WTC11 (cell line): ENCODE data around the gene FAT2. TPM values are rescaled to one million over a fixed set of nuclear protein-coding genes. Genes with fewer than 3 reads are reported as not detected.

Source experiments
- ATAC-seq: fragments of 200-7000 bp; cut with Tn5 transposase; 2 replicates; pipeline ENCODE4 v1.10.0; 2021; ENCODE audit warnings: mild to moderate bottlenecking, moderate library complexity
- CTCF ChIA-PET: fragments of 300-600 bp; sonication (Branson Sonifier 250); formaldehyde crosslinking; loops from one replicate; lab custom pipeline; 2021; ENCODE audit warnings: antibody characterized with exemption; lab: Charles Lee
- POLR2A ChIA-PET: fragments of 350-600 bp; sonication (Branson Sonifier 250); formaldehyde crosslinking; loops from one replicate; lab custom pipeline; 2021; ENCODE audit warnings: antibody characterized with exemption; lab: Charles Lee
- DNase-seq: peaks from one replicate; pipeline ENCODE4 v3.0.0; 2021; ENCODE audit warnings: low spot score
- H3K27ac Mint-ChIP-seq: 2 replicates; pipeline ENCODE4 v1.8.0; 2021; ENCODE audit warnings: mixed read lengths
- H3K27me3 Mint-ChIP-seq: 2 replicates; pipeline ENCODE4 v1.8.0; 2021; ENCODE audit warnings: low read depth, mild to moderate bottlenecking, moderate library complexity, mixed read lengths
- H3K36me3 Mint-ChIP-seq: 2 replicates; pipeline ENCODE4 v1.8.0; 2021; ENCODE audit warnings: mixed read lengths
- H3K4me1 Mint-ChIP-seq: 2 replicates; pipeline ENCODE4 v1.8.0; 2022; ENCODE audit warnings: mixed read lengths
- H3K4me3 Mint-ChIP-seq: 2 replicates; pipeline ENCODE4 v1.8.0; 2021; ENCODE audit warnings: mild to moderate bottlenecking, moderate library complexity, mixed read lengths
- H3K9me3 Mint-ChIP-seq: 2 replicates; pipeline ENCODE4 v1.8.0; 2021; ENCODE audit warnings: mixed read lengths
- AR ChIP-seq: fragments of 250-450 bp; sonication (Bioruptor Pico); IDR thresholded peaks from 2 replicates; pipeline ENCODE4 v1.9.0; 2021; ENCODE audit warnings: mild to moderate bottlenecking
- E2F1 ChIP-seq: sonication (generic); formaldehyde crosslinking; IDR thresholded peaks from 2 replicates; pipeline ENCODE4 v1.8.0; 2022; ENCODE audit warnings: mild to moderate bottlenecking, missing genetic modification reagents
- FOXK1 ChIP-seq: sonication (generic); formaldehyde crosslinking; IDR thresholded peaks from 2 replicates; pipeline ENCODE4 v1.8.0; 2022; ENCODE audit warnings: mild to moderate bottlenecking, moderate library complexity, missing genetic modification reagents
- FOXP4 ChIP-seq: sonication (generic); formaldehyde crosslinking; IDR thresholded peaks from 2 replicates; pipeline ENCODE4 v1.8.0; 2022; ENCODE audit warnings: mild to moderate bottlenecking, missing genetic modification reagents
- GABPB1 ChIP-seq: sonication (generic); formaldehyde crosslinking; IDR thresholded peaks from 2 replicates; pipeline ENCODE4 v1.8.1; 2023; ENCODE audit warnings: mild to moderate bottlenecking, missing genetic modification reagents
- IRF1 ChIP-seq: sonication (generic); formaldehyde crosslinking; IDR thresholded peaks from 2 replicates; pipeline ENCODE4 v1.8.0; 2023; ENCODE audit warnings: missing genetic modification reagents
- OVOL2 ChIP-seq: fragments of 250-450 bp; sonication (Bioruptor Pico); IDR thresholded peaks from 2 replicates; pipeline ENCODE4 v1.9.0; 2021; ENCODE audit warnings: mild to moderate bottlenecking, borderline replicate concordance
- RORB ChIP-seq: fragments of 250-450 bp; sonication (Bioruptor Pico); IDR thresholded peaks from 2 replicates; pipeline ENCODE4 v1.9.0; 2021; ENCODE audit warnings: mild to moderate bottlenecking
- SMAD3 ChIP-seq: sonication (generic); formaldehyde crosslinking; IDR thresholded peaks from 2 replicates; pipeline ENCODE4 v1.8.0; 2022; ENCODE audit warnings: missing genetic modification reagents, mild to moderate bottlenecking, borderline replicate concordance
- ZBTB43 ChIP-seq: sonication (generic); formaldehyde crosslinking; IDR thresholded peaks from 2 replicates; pipeline ENCODE4 v1.8.1; 2023; ENCODE audit warnings: mild to moderate bottlenecking, missing genetic modification reagents
- ZMAT4 ChIP-seq: fragments of 250-450 bp; sonication (Bioruptor Pico); IDR thresholded peaks from 2 replicates; pipeline ENCODE4 v1.9.0; 2021; ENCODE audit warnings: mild to moderate bottlenecking
- ZNF512 ChIP-seq: sonication (generic); formaldehyde crosslinking; IDR thresholded peaks from 2 replicates; pipeline ENCODE4 v1.8.1; 2022; ENCODE audit warnings: missing genetic modification reagents, borderline replicate concordance
- ZNF532 ChIP-seq: fragments of 250-450 bp; sonication (Bioruptor Pico); IDR thresholded peaks from 2 replicates; pipeline ENCODE4 v1.9.0; 2021; ENCODE audit warnings: mild to moderate bottlenecking, borderline replicate concordance
- ZNF671 ChIP-seq: fragments of 250-450 bp; sonication (Bioruptor Pico); IDR thresholded peaks from 2 replicates; pipeline ENCODE4 v1.8.0; 2021; ENCODE audit warnings: mild to moderate bottlenecking
- total RNA-seq: library from RNA; stranded (reverse); gene quantifications from 3 replicates; pipeline ENCODE4 v1.2.3, GENCODE V29; 2021

FAT2 gene
- total RNA-seq, 1 experiment from 2014 or later: 0.26 TPM

- H3K4me1 Mint-ChIP-seq: peaks cover 19% of the 10 kb centered on the region
Observed at GRCh38 chr5:151577566-151577965, 13.6 kb downstream of the FAT2 start.

GRCh38 chr5:151574444-151574996 lies 16.6 kb downstream of the FAT2 start:
- TF ChIP-seq FOXP4 (no peak), ZBTB43 (CRISPR knock-in tag) (no peak), ZNF532 (CRISPR knock-in tag) (no peak), OVOL2 (CRISPR knock-in tag) (no peak)
- Mint-ChIP-seq H3K27me3 (peaks cover 30% of the 10 kb centered on the region), H3K27ac (no peak overlapping the region), H3K9me3 (no peaks in the 10 kb centered on the region), H3K36me3 (no peaks in the 10 kb centered on the region), H3K4me3 (no peak overlapping the region), H3K4me1 (peaks cover 13% of the 10 kb centered on the region)
- ChIA-PET POLR2A (no interaction called here), CTCF (no interaction called here)
- DNase-seq (no peak), ATAC-seq (no peak)

More at GRCh38 chr5:151577566-151577965, 13.6 kb downstream of the FAT2 start:
- Mint-ChIP-seq H3K36me3 (no peaks in the 10 kb centered on the region), H3K27ac (no peak overlapping the region), H3K9me3 (no peaks in the 10 kb centered on the region), H3K27me3 (peaks cover 6% of the 10 kb centered on the region; the same call in 1 of the 2 replicates), H3K4me3 (no peak overlapping the region)
- CTCF ChIA-PET: interaction anchor here (0.7 to 1.1 kb wide), 2 partner anchors 37 to 74 kb away, joined by 4 read pairs; no protein-coding TSS in a partner anchor
- ATAC-seq: no peak
- POLR2A ChIA-PET: no interaction called here
- no peak for TF ChIP-seq ZNF671 (CRISPR knock-in tag)
- TF ChIP-seq ZMAT4: no peak
- DNase-seq: no peak

- CTCF ChIA-PET: interaction anchor here (2.0 to 3.6 kb wide), 2 partner anchors 79 to 86 kb away, joined by 5 to 20 read pairs; no protein-coding TSS in a partner anchor
- H3K4me1 Mint-ChIP-seq: peaks cover 13% of the 10 kb centered on the region
- H3K27ac Mint-ChIP-seq: no peak overlapping the region
- DNase-seq (no peak), ATAC-seq (no peak)
- H3K4me3 Mint-ChIP-seq: no peak overlapping the region
- H3K27me3 Mint-ChIP-seq: peaks cover 43% of the 10 kb centered on the region
- no peaks in the 10 kb centered on the region for H3K36me3 Mint-ChIP-seq
- POLR2A ChIA-PET: no interaction called here
- no peaks in the 10 kb centered on the region for H3K9me3 Mint-ChIP-seq
- TF ChIP-seq E2F1 (CRISPR knock-in tag) (no peak), AR (CRISPR knock-in tag) (no peak), IRF1 (CRISPR knock-in tag) (no peak), SMAD3 (CRISPR knock-in tag) (no peak), GABPB1 (CRISPR knock-in tag) (no peak), RORB (CRISPR knock-in tag) (no peak), FOXK1 (no peak), ZNF512 (CRISPR knock-in tag) (no peak), ZMAT4 (no peak)
Observed at GRCh38 chr5:151572657-151573368, 18.3 kb downstream of the FAT2 start.
